ENCODE measurements around the gene TMEM147.

TMEM147 gene

DNA sequence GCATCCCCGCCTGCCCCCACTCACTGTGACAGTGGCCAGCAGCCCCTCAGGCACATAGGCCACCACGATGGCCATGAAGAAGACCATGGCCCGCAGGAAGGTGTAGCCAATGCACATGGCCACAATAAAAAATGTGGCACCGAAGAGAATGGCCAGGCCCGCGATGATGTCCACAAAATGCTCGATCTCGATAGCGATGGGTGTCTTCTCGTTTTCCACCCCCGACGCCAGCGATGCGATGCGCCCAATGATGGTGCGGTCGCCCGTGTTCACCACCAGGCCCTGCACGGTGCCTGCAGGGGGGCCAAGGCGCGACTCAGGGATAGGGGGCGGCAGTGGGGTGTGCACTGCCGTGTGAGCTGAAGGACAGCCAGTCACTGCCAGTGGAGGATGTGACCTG lies 14.4 kb downstream of the TMEM147 start:
- DNase-seq (ENCODE audit: extremely low read depth, insufficient read length) = no peak
- Histone ChIP-seq H3K36me3 (ENCODE audit: control insufficient read depth, insufficient read depth, low read length) (no peaks in the 10 kb centered on the region), H3K27me3 (replicated peaks; ENCODE audit: control insufficient read depth, insufficient read depth, low read length) (no peaks in the 10 kb centered on the region; the same call in 1 of the 2 replicates), H3K4me3 (replicated peaks; ENCODE audit: low read depth, low read length) (no peak overlapping the region)
- TF ChIP-seq, protein P1, sequence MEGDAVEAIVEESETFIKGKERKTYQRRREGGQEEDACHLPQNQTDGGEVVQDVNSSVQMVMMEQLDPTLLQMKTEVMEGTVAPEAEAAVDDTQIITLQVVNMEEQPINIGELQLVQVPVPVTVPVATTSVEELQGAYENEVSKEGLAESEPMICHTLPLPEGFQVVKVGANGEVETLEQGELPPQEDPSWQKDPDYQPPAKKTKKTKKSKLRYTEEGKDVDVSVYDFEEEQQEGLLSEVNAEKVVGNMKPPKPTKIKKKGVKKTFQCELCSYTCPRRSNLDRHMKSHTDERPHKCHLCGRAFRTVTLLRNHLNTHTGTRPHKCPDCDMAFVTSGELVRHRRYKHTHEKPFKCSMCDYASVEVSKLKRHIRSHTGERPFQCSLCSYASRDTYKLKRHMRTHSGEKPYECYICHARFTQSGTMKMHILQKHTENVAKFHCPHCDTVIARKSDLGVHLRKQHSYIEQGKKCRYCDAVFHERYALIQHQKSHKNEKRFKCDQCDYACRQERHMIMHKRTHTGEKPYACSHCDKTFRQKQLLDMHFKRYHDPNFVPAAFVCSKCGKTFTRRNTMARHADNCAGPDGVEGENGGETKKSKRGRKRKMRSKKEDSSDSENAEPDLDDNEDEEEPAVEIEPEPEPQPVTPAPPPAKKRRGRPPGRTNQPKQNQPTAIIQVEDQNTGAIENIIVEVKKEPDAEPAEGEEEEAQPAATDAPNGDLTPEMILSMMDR (IDR thresholded peaks at IDR 0.05; ENCODE audit: insufficient read depth, low read length, poor library complexity, severe bottlenecking) = no peak

DNA sequence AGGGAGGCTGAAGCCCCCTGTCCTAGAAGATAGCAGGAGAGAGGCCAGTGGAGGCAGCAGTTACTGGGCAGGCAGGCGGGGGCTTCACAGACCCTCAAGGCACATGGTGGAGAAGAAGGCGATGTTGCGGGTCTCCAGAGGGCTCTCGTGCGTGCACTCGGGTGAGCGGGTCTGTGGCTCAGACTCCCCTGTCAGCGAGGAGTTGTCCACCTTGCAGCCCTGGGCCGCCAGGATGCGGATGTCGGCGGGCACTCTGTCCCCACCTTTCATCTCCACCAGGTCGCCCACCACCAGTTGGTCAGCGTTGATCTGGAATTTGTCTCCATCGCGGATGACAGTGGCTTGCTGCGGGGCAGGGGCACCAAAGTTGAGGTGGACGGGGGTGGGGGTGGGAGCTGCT lies 14.8 kb downstream of the TMEM147 start:
- H3K4me3 ChIP-seq (replicated peaks; ENCODE audit: low read depth, low read length) = no peak overlapping the region
- TF ChIP-seq, protein P1 (IDR thresholded peaks at IDR 0.05; ENCODE audit: insufficient read depth, low read length, poor library complexity, severe bottlenecking) = no peak
- no peaks in the 10 kb centered on the region for H3K36me3 ChIP-seq (ENCODE audit: control insufficient read depth, insufficient read depth, low read length)
- no peak for DNase-seq (ENCODE audit: extremely low read depth, insufficient read length)
- no peaks in the 10 kb centered on the region; the same call in 1 of the 2 replicates for H3K27me3 ChIP-seq (replicated peaks; ENCODE audit: control insufficient read depth, insufficient read depth, low read length)

DNA sequence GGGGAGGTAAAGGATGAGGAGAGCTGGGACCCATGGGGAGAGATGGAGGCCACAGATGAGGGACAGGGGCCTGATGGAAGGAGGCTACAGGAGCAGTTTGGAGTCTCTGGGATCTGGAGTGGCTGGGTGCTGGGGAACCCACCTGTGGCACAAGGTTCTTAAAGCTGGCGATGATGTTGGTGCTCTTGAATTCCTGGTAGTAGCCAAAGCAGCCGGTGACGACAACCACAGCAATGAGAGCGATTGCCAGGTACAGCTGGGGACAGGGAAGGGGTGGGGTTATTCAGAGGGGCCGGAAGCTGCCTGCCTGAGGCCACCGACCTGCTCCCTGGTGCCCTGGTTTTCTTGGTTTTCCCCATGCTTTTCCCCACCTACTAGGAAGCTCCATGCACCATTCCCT lies 15.3 kb downstream of the TMEM147 start:
- no peak for DNase-seq (ENCODE audit: extremely low read depth, insufficient read length)
- no peak overlapping the region for H3K4me3 ChIP-seq (replicated peaks; ENCODE audit: low read depth, low read length)
- H3K36me3 ChIP-seq (ENCODE audit: control insufficient read depth, insufficient read depth, low read length) = no peaks in the 10 kb centered on the region
- TF ChIP-seq, protein P1 (IDR thresholded peaks at IDR 0.05; ENCODE audit: insufficient read depth, low read length, poor library complexity, severe bottlenecking) = no peak
- H3K27me3 ChIP-seq (replicated peaks; ENCODE audit: control insufficient read depth, insufficient read depth, low read length) = no peaks in the 10 kb centered on the region; the same call in 1 of the 2 replicates

DNA sequence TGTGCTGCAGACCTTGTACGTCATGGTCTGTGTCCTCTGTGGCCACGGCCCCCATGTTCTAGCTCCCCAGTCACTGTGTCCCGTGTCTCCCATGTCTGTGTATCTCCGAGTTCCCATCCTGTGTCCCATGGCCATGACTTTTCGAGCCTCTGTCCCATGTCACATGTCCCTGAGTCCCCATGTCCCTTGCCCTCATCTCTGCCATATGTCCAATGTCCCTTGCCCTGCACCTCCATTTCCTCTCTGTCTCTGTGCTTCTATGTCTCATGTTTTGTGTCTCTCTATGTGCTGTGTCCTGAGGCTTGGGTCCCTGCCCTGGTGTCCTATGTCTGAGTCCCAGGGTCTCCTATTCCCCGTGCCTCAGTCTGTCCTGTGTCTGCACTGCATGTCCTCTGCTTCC lies 16.0 kb downstream of the TMEM147 start:
- Histone ChIP-seq H3K27me3 (replicated peaks; ENCODE audit: control insufficient read depth, insufficient read depth, low read length) (no peaks in the 10 kb centered on the region; the same call in 1 of the 2 replicates), H3K36me3 (ENCODE audit: control insufficient read depth, insufficient read depth, low read length) (no peaks in the 10 kb centered on the region), H3K4me3 (replicated peaks; ENCODE audit: low read depth, low read length) (no peak overlapping the region)
- DNase-seq (ENCODE audit: extremely low read depth, insufficient read length) = no peak
- TF ChIP-seq, protein P1 (IDR thresholded peaks at IDR 0.05; ENCODE audit: insufficient read depth, low read length, poor library complexity, severe bottlenecking) = no peak

DNA sequence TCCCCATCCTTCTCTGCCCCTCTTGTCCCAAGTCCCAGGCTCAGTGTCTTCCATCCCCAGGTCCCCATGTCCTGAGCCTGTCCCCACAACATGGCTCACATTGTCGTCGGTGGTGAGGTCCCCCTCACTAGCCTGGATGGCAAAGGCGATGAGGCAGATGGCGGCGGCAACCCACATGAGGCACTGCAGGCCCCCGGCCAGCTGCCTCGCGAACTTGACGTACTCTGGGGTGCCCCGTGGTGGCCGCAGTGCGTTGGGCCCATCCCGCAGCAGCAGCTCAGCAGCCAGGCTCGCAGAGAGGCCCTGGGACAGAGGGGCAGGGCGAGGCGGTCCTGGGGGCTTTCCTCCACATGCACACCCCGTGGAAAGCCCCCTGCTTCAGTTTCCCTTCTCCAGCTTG lies 16.9 kb downstream of the TMEM147 start:
- Histone ChIP-seq H3K27me3 (replicated peaks; ENCODE audit: control insufficient read depth, insufficient read depth, low read length) (no peaks in the 10 kb centered on the region; the same call in 1 of the 2 replicates), H3K36me3 (ENCODE audit: control insufficient read depth, insufficient read depth, low read length) (no peaks in the 10 kb centered on the region)

More for the DNA sequence above, 16.9 kb downstream of the TMEM147 start:
- DNase-seq (ENCODE audit: extremely low read depth, insufficient read length) = no peak
- TF ChIP-seq, protein P1 (IDR thresholded peaks at IDR 0.05; ENCODE audit: insufficient read depth, low read length, poor library complexity, severe bottlenecking) = no peak
- no peak overlapping the region for H3K4me3 ChIP-seq (replicated peaks; ENCODE audit: low read depth, low read length)
